Activated CD4-positive, alpha-beta T cell treated with anti-CD3 and anti-CD28 coated beads, Interleukin-2, amount 50 U/mL, for 4 hours (primary cell): ENCODE results near the gene DOK5.
"Not testable (repeated sequence)": the region's sequence is repeated elsewhere in the genome, so short reads cannot be mapped to it uniquely, and the experiment has no call there.

Experiments used
- DNase-seq, 2 experiments: peaks; one replicate each; pipeline ENCODE4 v3.0.0-alpha.2; 2020

The DOK5 gene

GRCh38 chr20:54475334-54476168 is at the start of gene DOK5:
DOK5 (plus strand) TSS chr20:54475593; CDS start chr20:54475947, 354 bp downstream.
- no peak for DNase-seq

- no peak for DNase-seq
These were observed 46.0 kb upstream of the DOK5 start for GRCh38 chr20:54429364-54429763.

GRCh38 chr20:54431156-54431944 is 44.0 kb upstream of the DOK5 start:
- no peak for DNase-seq

- no peak for DNase-seq
These were observed 42.4 kb upstream of the DOK5 start for GRCh38 chr20:54432966-54433365.

GRCh38 chr20:54433636-54434035 is 41.8 kb upstream of the DOK5 start:
- DNase-seq, result no peak

- no peak for DNase-seq
These were observed 41.2 kb upstream of the DOK5 start for GRCh38 chr20:54434196-54434595.

GRCh38 chr20:54435015-54435414 is 40.4 kb upstream of the DOK5 start:
- no peak for DNase-seq

- not testable (repeated sequence) for DNase-seq
These were observed 39.0 kb upstream of the DOK5 start for GRCh38 chr20:54436410-54436809.

GRCh38 chr20:54438166-54438565 is 37.2 kb upstream of the DOK5 start:
- no peak for DNase-seq

GRCh38 chr20:54450207-54450606 is 25.2 kb upstream of the DOK5 start:
- no peak for DNase-seq

- no peak for DNase-seq
These were observed 24.2 kb upstream of the DOK5 start for GRCh38 chr20:54451171-54451570.

GRCh38 chr20:54452277-54452676 is 23.1 kb upstream of the DOK5 start:
- DNase-seq, result no peak

- DNase-seq, result no peak
These were observed 20.4 kb upstream of the DOK5 start for GRCh38 chr20:54454982-54455381.

GRCh38 chr20:54456423-54456822 is 19.0 kb upstream of the DOK5 start:
- no peak for DNase-seq

GRCh38 chr20:54456961-54457360 is 18.4 kb upstream of the DOK5 start:
- DNase-seq, result no peak

GRCh38 chr20:54458219-54458618 is 17.2 kb upstream of the DOK5 start:
- no peak for DNase-seq

- DNase-seq, result no peak
These were observed 16.1 kb upstream of the DOK5 start for GRCh38 chr20:54459279-54459678.

- no peak for DNase-seq
These were observed 11.4 kb upstream of the DOK5 start for GRCh38 chr20:54464003-54464402.

- DNase-seq, result no peak
These were observed 9.3 kb upstream of the DOK5 start for GRCh38 chr20:54466127-54466526.

GRCh38 chr20:54467622-54468021 is 7.8 kb upstream of the DOK5 start:
- DNase-seq, result no peak

- DNase-seq, result no peak
These were observed 7.3 kb upstream of the DOK5 start for GRCh38 chr20:54468082-54468481.

GRCh38 chr20:54469293-54469692 is 6.1 kb upstream of the DOK5 start:
- DNase-seq, result no peak

- DNase-seq, result no peak
These were observed 5.4 kb upstream of the DOK5 start for GRCh38 chr20:54469952-54470351.

- DNase-seq, result no peak
These were observed 4.7 kb upstream of the DOK5 start for GRCh38 chr20:54470697-54471096.
